ENCODE results near the gene COX7B2.

DNA sequence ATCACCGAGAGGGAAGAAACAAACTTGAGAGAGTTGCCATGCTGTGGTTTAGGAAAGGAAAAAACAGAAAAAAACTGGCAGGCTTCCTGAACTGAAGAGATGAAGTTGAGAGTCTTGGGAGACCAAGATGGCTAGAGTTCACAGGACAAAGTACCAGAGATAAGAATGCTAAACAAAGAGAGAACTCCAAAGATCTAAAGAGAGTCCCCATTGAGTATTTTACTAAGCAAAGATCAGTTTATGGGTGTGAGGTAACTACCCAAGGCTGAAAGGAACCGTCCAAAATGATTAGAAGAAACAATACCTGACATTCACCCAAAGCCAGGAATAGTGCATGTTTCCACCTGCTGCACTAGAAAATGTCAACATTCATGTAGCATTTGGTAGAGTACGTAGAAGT is 21.8 kb upstream of the COX7B2 start:
- TF ChIP-seq ARNTL (CRISPR knock-in tag; IDR thresholded peaks at IDR 0.05; ENCODE audit: borderline replicate concordance, low read depth) = no peak
- TF ChIP-seq ZFP30 (CRISPR knock-in tag; IDR thresholded peaks at IDR 0.05) = no peak
- TF ChIP-seq ISL1 (CRISPR knock-in tag; IDR thresholded peaks at IDR 0.05) = no peak
- TF ChIP-seq PATZ1 (CRISPR knock-in tag; IDR thresholded peaks at IDR 0.05; ENCODE audit: borderline replicate concordance) = no peak

Data from SK-N-SH treated with all-trans-retinoic acid at 6 μM for 48 hours (cell line).